ENCODE measurements around the gene LPAR4. TPM values are rescaled to one million over a fixed set of nuclear protein-coding genes. Genes with fewer than 3 reads are reported as not detected.
"Not testable (repeated sequence)": the region's sequence is repeated elsewhere in the genome, so short reads cannot be mapped to it uniquely, and the experiment has no call there.

Gene LPAR4
- total RNA-seq, 4 donors from 2014 or later: 1.7 to 31.7 TPM; not detected in 2

- no peak overlapping the region for H3K4me3 ChIP-seq
- H3K27ac ChIP-seq: no peak overlapping the region
- H3K36me3 ChIP-seq: no peaks in the 10 kb centered on the region
- TF ChIP-seq POLR2A (IDR thresholded peaks at IDR 0.05) (no peak), CTCF (IDR thresholded peaks at IDR 0.05) (no peak)
- DNase-seq: no peak
- intact Hi-C loops (cut with DNase I; ENCODE audit: low total_unique reads): no loop called here
- no peaks in the 10 kb centered on the region for H3K9me3 ChIP-seq
- H3K4me1 ChIP-seq: no peaks in the 10 kb centered on the region
- no peaks in the 10 kb centered on the region for H3K27me3 ChIP-seq
Measured at GRCh38 chrX:78796916-78797315, 49.4 kb downstream of the LPAR4 start.

GRCh38 chrX:78800114-78800513 is 52.6 kb downstream of the LPAR4 start:
- Histone ChIP-seq H3K4me1 (no peaks in the 10 kb centered on the region), H3K27ac (no peak overlapping the region), H3K36me3 (no peaks in the 10 kb centered on the region), H3K9me3 (no peaks in the 10 kb centered on the region), H3K27me3 (no peaks in the 10 kb centered on the region), H3K4me3 (no peak overlapping the region)
- intact Hi-C loops (cut with DNase I; ENCODE audit: low total_unique reads): no loop called here
- no peak for DNase-seq
- TF ChIP-seq POLR2A (IDR thresholded peaks at IDR 0.05) (no peak), CTCF (IDR thresholded peaks at IDR 0.05) (no peak)

- intact Hi-C loops (cut with DNase I; ENCODE audit: low total_unique reads): no loop called here
- no peak for TF ChIP-seq POLR2A (IDR thresholded peaks at IDR 0.05)
- TF ChIP-seq CTCF (IDR thresholded peaks at IDR 0.05): no peak
- no peak overlapping the region for H3K27ac ChIP-seq
Measured at GRCh38 chrX:78800694-78801093, 53.2 kb downstream of the LPAR4 start.

GRCh38 chrX:78801522-78801921 is 54.0 kb downstream of the LPAR4 start:
- TF ChIP-seq POLR2A (IDR thresholded peaks at IDR 0.05): no peak
- no peak for TF ChIP-seq CTCF (IDR thresholded peaks at IDR 0.05)
- no peak for DNase-seq
- H3K4me1 ChIP-seq: no peaks in the 10 kb centered on the region
- intact Hi-C loops (cut with DNase I; ENCODE audit: low total_unique reads): no loop called here
- H3K9me3 ChIP-seq: no peaks in the 10 kb centered on the region
- no peaks in the 10 kb centered on the region for H3K27me3 ChIP-seq
- no peak overlapping the region for H3K4me3 ChIP-seq
- no peaks in the 10 kb centered on the region for H3K36me3 ChIP-seq
- no peak overlapping the region for H3K27ac ChIP-seq

More at GRCh38 chrX:78800694-78801093, 53.2 kb downstream of the LPAR4 start:
- Histone ChIP-seq H3K4me3 (no peak overlapping the region), H3K9me3 (no peaks in the 10 kb centered on the region), H3K27me3 (no peaks in the 10 kb centered on the region), H3K4me1 (no peaks in the 10 kb centered on the region), H3K36me3 (no peaks in the 10 kb centered on the region)
- no peak for DNase-seq

- H3K27me3 ChIP-seq; H3K4me1 ChIP-seq; intact Hi-C loops (cut with DNase I; ENCODE audit: low total_unique reads); H3K36me3 ChIP-seq; H3K9me3 ChIP-seq; DNase-seq; H3K4me3 ChIP-seq; H3K27ac ChIP-seq: not testable (repeated sequence)
Measured at GRCh38 chrX:78802526-78802925, 55.0 kb downstream of the LPAR4 start.

Other genes with a start within 250 kb of the LPAR4 start
- 1 to 10 TPM in 1 of 4 donors, under 1 TPM in 2, not detected in 1; 0.41 to 1.0 (median 0.88) TPM for gene RTL3, start 88.4 kb upstream of the LPAR4 start, total RNA-seq
- gene P2RY10, start 197.7 kb downstream of the LPAR4 start, total RNA-seq: 1 to 10 TPM in 1 of 4 donors, not detected in 3; 1.2 TPM